SK-N-SH (cell line): ENCODE measurements around the gene PYGM. TPM values are rescaled to one million over a fixed set of nuclear protein-coding genes. Genes with fewer than 3 reads are reported as not detected.

Source experiments
- CTCF ChIA-PET: fragments of 300-600, 350-600 bp; formaldehyde crosslinking; extraction: SDS; loops from one replicate; lab custom pipeline; 2021; lab: Yijun Ruan, JAX
- POLR2A ChIA-PET: fragments of 350-600 bp; sonication (Branson Sonifier 250); formaldehyde crosslinking; extraction: SDS; loops from one replicate; lab custom pipeline; 2020; ENCODE audit warnings: antibody characterized with exemption, inconsistent platforms; lab: Yijun Ruan, JAX
- DNase-seq: peaks from one replicate; pipeline ENCODE4 v3.0.0; 2012
- H2AFZ ChIP-seq: fragments of 200-600 bp; sonication (generic); 2 replicates; pipeline ENCODE4 v1.8.1; 2016; ENCODE audit warnings: antibody characterized with exemption, mild to moderate bottlenecking, low read depth
- H3F3A ChIP-seq: fragments of 200-600 bp; sonication (generic); replicated peaks from 2 replicates; pipeline ENCODE3; 2016; ENCODE audit warnings: antibody characterized with exemption, mild to moderate bottlenecking; ENCODE audit not compliant: insufficient read depth
- H3K27ac ChIP-seq, 2 experiments: fragments of 200-500 bp in 1 of 2; fragments of 200-600 bp in 1 of 2; sonication (Bioruptor generic) in 1 of 2; sonication (generic), shearing (Covaris generic) in 1 of 2; 2 replicates each; pipeline versions ENCODE4 v1.5.1 to v1.6.1; 2014 to 2016; ENCODE audit warnings: low read depth in 2 of 2, inconsistent platforms in 1 of 2, low read length in 1 of 2, mild to moderate bottlenecking in 1 of 2, mixed read lengths in 1 of 2
- H3K27me3 ChIP-seq: fragments of 200-600 bp; sonication (generic), shearing (Covaris generic); 2 replicates; pipeline ENCODE4 v1.6.1; 2016; ENCODE audit warnings: mixed run types; ENCODE audit not compliant: insufficient read depth
- H3K36me3 ChIP-seq, 2 experiments: fragments of 200-500 bp in 1 of 2; fragments of 200-600 bp in 1 of 2; sonication (Bioruptor generic) in 1 of 2; sonication (generic) in 1 of 2; replicated peaks in 1 of 2; 2 replicates each; pipeline versions ENCODE3 to v1.5.1; 2014 to 2016; ENCODE audit warnings: low read length in 1 of 2, mild to moderate bottlenecking in 1 of 2; ENCODE audit not compliant: insufficient read depth in 2 of 2, control insufficient read depth in 1 of 2
- H3K4me1 ChIP-seq, 2 experiments: fragments of 200-500 bp in 1 of 2; fragments of 200-600 bp in 1 of 2; sonication (Bioruptor generic) in 1 of 2; sonication (generic), shearing (Covaris generic) in 1 of 2; 2 replicates each; pipeline versions ENCODE4 v1.5.1 to v1.6.1; 2014 to 2016; ENCODE audit warnings: low read depth in 1 of 2, low read length in 1 of 2, mixed run types in 1 of 2; ENCODE audit not compliant: insufficient read depth in 2 of 2, control insufficient read depth in 1 of 2
- H3K4me2 ChIP-seq: fragments of 200-600 bp; sonication (generic), shearing (Covaris generic); 2 replicates; pipeline ENCODE4 v1.6.1; 2017; ENCODE audit warnings: mixed run types
- H3K4me3 ChIP-seq, 2 experiments: fragments of 200-500 bp in 1 of 2; fragments of 200-600 bp in 1 of 2; sonication (Bioruptor generic) in 1 of 2; sonication (generic), shearing (Covaris generic) in 1 of 2; 2 replicates each; pipeline versions ENCODE4 v1.5.1 to v1.8.1; 2014 to 2016; ENCODE audit warnings: low read depth in 2 of 2, inconsistent platforms in 1 of 2, low read length in 1 of 2, mild to moderate bottlenecking in 1 of 2, mixed read lengths in 1 of 2, moderate library complexity in 1 of 2
- H3K79me2 ChIP-seq: fragments of 200-600 bp; sonication (generic); 2 replicates; pipeline ENCODE4 v1.8.1; 2017; ENCODE audit warnings: mild to moderate bottlenecking; ENCODE audit not compliant: insufficient read depth
- H3K9ac ChIP-seq: fragments of 200-600 bp; sonication (generic); 2 replicates; pipeline ENCODE4 v1.6.1; 2017; ENCODE audit warnings: mixed run types
- H3K9me2 ChIP-seq: fragments of 200-600 bp; sonication (generic); 2 replicates; pipeline ENCODE4 v1.6.1; 2017; ENCODE audit warnings: mixed run types
- H3K9me3 ChIP-seq: fragments of 200-600 bp; sonication (generic); 2 replicates; pipeline ENCODE4 v1.6.1; 2017; ENCODE audit warnings: mixed run types, mild to moderate bottlenecking, moderate library complexity
- H4K20me1 ChIP-seq: fragments of 200-600 bp; sonication (generic); 2 replicates; pipeline ENCODE4 v1.6.1; 2017; ENCODE audit warnings: mild to moderate bottlenecking, mixed run types; ENCODE audit not compliant: insufficient read depth
- CHD2 ChIP-seq: fragments of 150-350 bp; IDR thresholded peaks from 2 replicates; pipeline ENCODE4 v1.6.1; 2018; ENCODE audit warnings: low read length; ENCODE audit not compliant: partially characterized antibody
- EZH2phosphoT487 ChIP-seq: fragments of 200-600 bp; sonication (generic); IDR thresholded peaks from 2 replicates; pipeline ENCODE4 v1.6.1; 2017; ENCODE audit warnings: low read depth, mixed run types, mild to moderate bottlenecking, antibody characterized with exemption, moderate library complexity, borderline replicate concordance
- GATA2 ChIP-seq: sonication (generic); formaldehyde crosslinking; IDR thresholded peaks from 2 replicates; pipeline ENCODE4 v1.5.0; 2020; ENCODE audit warnings: mild to moderate bottlenecking, missing genetic modification reagents
- NFIC ChIP-seq: IDR thresholded peaks from 2 replicates; pipeline ENCODE4 v1.4.0; 2012; ENCODE audit warnings: borderline replicate concordance
- POLR2AphosphoS5 ChIP-seq: IDR thresholded peaks from 2 replicates; pipeline ENCODE4 v1.6.1; 2012; ENCODE audit warnings: low read depth, low read length
- RAD21 ChIP-seq: IDR thresholded peaks from 2 replicates; pipeline ENCODE4 v1.6.1; 2012; ENCODE audit warnings: mild to moderate bottlenecking, low read length
- RFX5 ChIP-seq: IDR thresholded peaks from 2 replicates; pipeline ENCODE4 v1.6.1; 2012; ENCODE audit warnings: mild to moderate bottlenecking, improper control_type of control experiment, low read length
- TEAD4 ChIP-seq: IDR thresholded peaks from 2 replicates; pipeline ENCODE4 v1.4.0; 2012; ENCODE audit warnings: mild to moderate bottlenecking, borderline replicate concordance; ENCODE audit not compliant: insufficient read depth
- YY1 ChIP-seq: IDR thresholded peaks from 2 replicates; pipeline ENCODE4 v1.4.0; 2012; ENCODE audit warnings: low read depth, mild to moderate bottlenecking
- WGBS: methylation state at CpG from one replicate; pipeline ENCODE4 v1.1.6; 2017; ENCODE audit warnings: low lambda C conversion rate; 5-methylcytosine and 5-hydroxymethylcytosine counted together
- polyA plus RNA-seq, 3 experiments: library from polyadenylated mRNA; depleted of rRNA; stranded (reverse); fragments of >200 nt; gene quantifications; 2 replicates each; pipeline ENCODE4 v1.2.3, GENCODE V29; 2012
- TF ChIP-seq, protein P1 (sequence below): IDR thresholded peaks from 2 replicates; pipeline ENCODE4 v1.4.0; 2012; ENCODE audit warnings: low read depth, borderline replicate concordance
- TF ChIP-seq, protein P2 (sequence below): IDR thresholded peaks from 2 replicates; pipeline ENCODE4; 2012
- TF ChIP-seq, protein P3 (sequence below): IDR thresholded peaks from 2 replicates; pipeline ENCODE4 v1.4.0; 2012; ENCODE audit warnings: low read depth
- TF ChIP-seq, protein P4 (sequence below): IDR thresholded peaks from 2 replicates; pipeline ENCODE4 v1.6.1; 2012; ENCODE audit warnings: mild to moderate bottlenecking, low read depth, low read length, moderate library complexity
- TF ChIP-seq, protein P5 (sequence below): IDR thresholded peaks from 2 replicates; pipeline ENCODE4 v1.4.0; 2012; ENCODE audit warnings: low read depth, borderline replicate concordance

Gene PYGM
- polyA plus RNA-seq, 1 of the 3 experiments (the other 2 are of a cell fraction): 0.08 TPM

DNA sequence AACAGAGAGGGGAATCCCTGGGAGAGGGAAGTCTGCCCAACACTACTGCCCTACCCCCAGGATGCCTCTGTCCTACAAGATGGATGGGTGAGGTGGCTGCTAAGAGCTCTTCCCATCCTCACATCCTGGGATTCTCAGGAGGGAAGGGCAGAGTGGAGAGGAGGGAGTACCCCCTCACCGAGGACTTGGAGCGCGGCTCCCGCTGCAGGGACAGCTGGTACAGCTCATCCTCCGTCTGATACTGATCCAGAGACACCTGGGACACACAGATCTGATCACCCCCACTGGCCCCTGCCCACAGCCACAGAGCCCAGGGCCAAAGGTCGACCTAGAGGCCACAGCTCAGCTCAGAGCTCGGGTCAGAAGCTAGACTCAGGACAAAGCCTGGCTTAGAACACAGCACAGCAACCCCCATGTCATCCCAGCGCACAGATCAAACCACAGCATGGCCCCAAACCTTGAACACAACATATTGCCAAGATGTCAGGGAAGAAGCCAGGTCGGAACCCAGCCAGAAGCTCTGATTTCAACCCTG is 24.0 kb downstream of the PYGM start:
- Histone ChIP-seq H4K20me1 (no peaks in the 10 kb centered on the region), H3K36me3 (no peaks in the 10 kb centered on the region), H3K4me3 (no peak overlapping the region), H3K79me2 (no peaks in the 10 kb centered on the region), H3K4me1 (no peaks in the 10 kb centered on the region), H3K27me3 (no peaks in the 10 kb centered on the region), H3F3A (no peaks in the 10 kb centered on the region), H3K27ac (no peak overlapping the region), H3K9ac (no peak overlapping the region), H2AFZ (no peak overlapping the region), H3K9me2 (no peaks in the 10 kb centered on the region), H3K4me2 (no peak overlapping the region), H3K9me3 (no peaks in the 10 kb centered on the region)
- POLR2A ChIA-PET: no interaction called here
- DNase-seq: no peak
- WGBS: 81% methylated on average over 6 of the region's 9 CpGs
- CTCF ChIA-PET: interaction anchor here (1.2 to 4.2 kb wide), 7 partner anchors 8 to 47 kb away, joined by 3 to 37 read pairs (median 5); partner anchors contain the start of gene RASGRP2
- TF ChIP-seq GATA2 (CRISPR knock-in tag) (no peak), RFX5 (no peak), CHD2 (no peak)
- TF ChIP-seq, protein P1, sequence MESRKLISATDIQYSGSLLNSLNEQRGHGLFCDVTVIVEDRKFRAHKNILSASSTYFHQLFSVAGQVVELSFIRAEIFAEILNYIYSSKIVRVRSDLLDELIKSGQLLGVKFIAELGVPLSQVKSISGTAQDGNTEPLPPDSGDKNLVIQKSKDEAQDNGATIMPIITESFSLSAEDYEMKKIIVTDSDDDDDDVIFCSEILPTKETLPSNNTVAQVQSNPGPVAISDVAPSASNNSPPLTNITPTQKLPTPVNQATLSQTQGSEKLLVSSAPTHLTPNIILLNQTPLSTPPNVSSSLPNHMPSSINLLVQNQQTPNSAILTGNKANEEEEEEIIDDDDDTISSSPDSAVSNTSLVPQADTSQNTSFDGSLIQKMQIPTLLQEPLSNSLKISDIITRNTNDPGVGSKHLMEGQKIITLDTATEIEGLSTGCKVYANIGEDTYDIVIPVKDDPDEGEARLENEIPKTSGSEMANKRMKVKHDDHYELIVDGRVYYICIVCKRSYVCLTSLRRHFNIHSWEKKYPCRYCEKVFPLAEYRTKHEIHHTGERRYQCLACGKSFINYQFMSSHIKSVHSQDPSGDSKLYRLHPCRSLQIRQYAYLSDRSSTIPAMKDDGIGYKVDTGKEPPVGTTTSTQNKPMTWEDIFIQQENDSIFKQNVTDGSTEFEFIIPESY: no peak

DNA sequence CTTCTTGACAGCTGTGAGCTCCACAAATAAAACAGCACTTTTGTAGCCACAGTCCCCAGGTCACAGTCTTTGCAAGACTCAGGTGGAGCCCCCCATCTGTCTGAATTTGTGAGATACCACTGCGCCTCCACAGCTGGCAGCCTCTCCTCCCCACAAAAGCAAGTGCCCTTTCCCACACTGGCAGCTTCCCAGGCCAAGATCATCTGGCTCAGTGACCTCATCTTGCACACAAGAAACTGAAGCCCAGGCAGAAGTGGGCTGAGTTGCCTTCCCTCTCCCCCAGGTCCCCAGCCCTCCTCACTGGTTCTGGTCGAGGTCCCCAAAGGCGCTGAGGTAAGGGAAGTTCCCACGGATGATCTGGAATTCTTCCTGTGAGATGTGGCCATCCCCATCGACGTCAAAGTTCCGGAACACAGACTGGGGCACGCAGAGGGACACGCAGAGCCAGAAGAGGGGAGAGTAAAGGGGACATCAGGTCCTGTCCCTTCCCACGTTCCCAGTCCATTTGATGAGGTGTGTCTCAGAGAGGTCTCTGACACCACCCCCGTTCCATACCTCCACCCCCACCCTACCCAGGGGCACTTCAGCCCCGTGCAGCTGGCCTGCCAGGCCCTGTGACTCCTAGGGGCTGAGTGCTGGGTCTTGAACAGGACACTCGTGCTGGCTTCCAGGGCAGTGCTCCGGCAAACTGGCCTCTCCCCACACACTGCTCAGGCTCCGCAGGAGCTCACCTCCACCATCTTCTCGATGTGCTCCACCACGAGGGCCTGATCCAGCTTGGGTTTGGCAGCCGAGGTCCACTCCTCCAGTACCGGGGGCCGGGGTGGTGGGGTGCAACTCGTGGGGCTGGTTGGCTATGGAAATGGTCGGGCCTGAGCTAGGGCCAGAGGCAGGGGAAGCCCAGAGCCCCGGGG is 24.7 kb downstream of the PYGM start:
- H3K4me2 ChIP-seq: no peak overlapping the region
- H3K4me1 ChIP-seq: no peaks in the 10 kb centered on the region; a peak in 1 of 4 replicates
- no peaks in the 10 kb centered on the region for H3K9me3 ChIP-seq
- no peaks in the 10 kb centered on the region for H4K20me1 ChIP-seq
- no peak overlapping the region for H3K4me3 ChIP-seq
- no peak for DNase-seq
- no peak overlapping the region for H2AFZ ChIP-seq
- H3K9me2 ChIP-seq: no peaks in the 10 kb centered on the region
- ChIA-PET POLR2A (no interaction called here), CTCF (interaction anchor here (0.9 to 4.2 kb wide), 9 partner anchors 8 to 47 kb away, joined by 3 to 37 read pairs (median 5); partner anchors contain the start of gene RASGRP2)
- no peaks in the 10 kb centered on the region for H3F3A ChIP-seq
- H3K27me3 ChIP-seq: no peaks in the 10 kb centered on the region
- H3K36me3 ChIP-seq: no peaks in the 10 kb centered on the region
- H3K9ac ChIP-seq: no peak overlapping the region
- no peaks in the 10 kb centered on the region for H3K79me2 ChIP-seq
- H3K27ac ChIP-seq: no peak overlapping the region
- WGBS: 67% methylated on average over 14 of the region's 23 CpGs
- TF ChIP-seq, protein P2, sequence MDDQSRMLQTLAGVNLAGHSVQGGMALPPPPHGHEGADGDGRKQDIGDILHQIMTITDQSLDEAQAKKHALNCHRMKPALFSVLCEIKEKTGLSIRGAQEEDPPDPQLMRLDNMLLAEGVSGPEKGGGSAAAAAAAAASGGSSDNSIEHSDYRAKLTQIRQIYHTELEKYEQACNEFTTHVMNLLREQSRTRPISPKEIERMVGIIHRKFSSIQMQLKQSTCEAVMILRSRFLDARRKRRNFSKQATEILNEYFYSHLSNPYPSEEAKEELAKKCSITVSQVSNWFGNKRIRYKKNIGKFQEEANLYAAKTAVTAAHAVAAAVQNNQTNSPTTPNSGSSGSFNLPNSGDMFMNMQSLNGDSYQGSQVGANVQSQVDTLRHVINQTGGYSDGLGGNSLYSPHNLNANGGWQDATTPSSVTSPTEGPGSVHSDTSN: no peak
- TF ChIP-seq RAD21 (no peak), TEAD4 (no peak), NFIC (no peak), YY1 (no peak), POLR2AphosphoS5 (no peak), RFX5 (no peak), EZH2phosphoT487 (no peak)
- TF ChIP-seq, protein P1: no peak
- TF ChIP-seq, protein P3, sequence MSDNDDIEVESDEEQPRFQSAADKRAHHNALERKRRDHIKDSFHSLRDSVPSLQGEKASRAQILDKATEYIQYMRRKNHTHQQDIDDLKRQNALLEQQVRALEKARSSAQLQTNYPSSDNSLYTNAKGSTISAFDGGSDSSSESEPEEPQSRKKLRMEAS: no peak
- TF ChIP-seq, protein P4, sequence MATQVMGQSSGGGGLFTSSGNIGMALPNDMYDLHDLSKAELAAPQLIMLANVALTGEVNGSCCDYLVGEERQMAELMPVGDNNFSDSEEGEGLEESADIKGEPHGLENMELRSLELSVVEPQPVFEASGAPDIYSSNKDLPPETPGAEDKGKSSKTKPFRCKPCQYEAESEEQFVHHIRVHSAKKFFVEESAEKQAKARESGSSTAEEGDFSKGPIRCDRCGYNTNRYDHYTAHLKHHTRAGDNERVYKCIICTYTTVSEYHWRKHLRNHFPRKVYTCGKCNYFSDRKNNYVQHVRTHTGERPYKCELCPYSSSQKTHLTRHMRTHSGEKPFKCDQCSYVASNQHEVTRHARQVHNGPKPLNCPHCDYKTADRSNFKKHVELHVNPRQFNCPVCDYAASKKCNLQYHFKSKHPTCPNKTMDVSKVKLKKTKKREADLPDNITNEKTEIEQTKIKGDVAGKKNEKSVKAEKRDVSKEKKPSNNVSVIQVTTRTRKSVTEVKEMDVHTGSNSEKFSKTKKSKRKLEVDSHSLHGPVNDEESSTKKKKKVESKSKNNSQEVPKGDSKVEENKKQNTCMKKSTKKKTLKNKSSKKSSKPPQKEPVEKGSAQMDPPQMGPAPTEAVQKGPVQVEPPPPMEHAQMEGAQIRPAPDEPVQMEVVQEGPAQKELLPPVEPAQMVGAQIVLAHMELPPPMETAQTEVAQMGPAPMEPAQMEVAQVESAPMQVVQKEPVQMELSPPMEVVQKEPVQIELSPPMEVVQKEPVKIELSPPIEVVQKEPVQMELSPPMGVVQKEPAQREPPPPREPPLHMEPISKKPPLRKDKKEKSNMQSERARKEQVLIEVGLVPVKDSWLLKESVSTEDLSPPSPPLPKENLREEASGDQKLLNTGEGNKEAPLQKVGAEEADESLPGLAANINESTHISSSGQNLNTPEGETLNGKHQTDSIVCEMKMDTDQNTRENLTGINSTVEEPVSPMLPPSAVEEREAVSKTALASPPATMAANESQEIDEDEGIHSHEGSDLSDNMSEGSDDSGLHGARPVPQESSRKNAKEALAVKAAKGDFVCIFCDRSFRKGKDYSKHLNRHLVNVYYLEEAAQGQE: no peak
- TF ChIP-seq, protein P5, sequence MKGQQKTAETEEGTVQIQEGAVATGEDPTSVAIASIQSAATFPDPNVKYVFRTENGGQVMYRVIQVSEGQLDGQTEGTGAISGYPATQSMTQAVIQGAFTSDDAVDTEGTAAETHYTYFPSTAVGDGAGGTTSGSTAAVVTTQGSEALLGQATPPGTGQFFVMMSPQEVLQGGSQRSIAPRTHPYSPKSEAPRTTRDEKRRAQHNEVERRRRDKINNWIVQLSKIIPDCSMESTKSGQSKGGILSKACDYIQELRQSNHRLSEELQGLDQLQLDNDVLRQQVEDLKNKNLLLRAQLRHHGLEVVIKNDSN: no peak
